Body of pancreas (tissue), 4 donors: ENCODE measurements around the gene RCE1. TPM values are rescaled to one million over a fixed set of nuclear protein-coding genes. Genes with fewer than 3 reads are reported as not detected.

Source experiments
- ATAC-seq: fragments of 150-250 bp; one replicate; pipeline ENCODE4 v1.9.1; 2016
- DNase-seq, 4 donors: peaks; one replicate each; pipeline ENCODE4 v3.0.0-alpha.2; 2019
- H3K27ac ChIP-seq, 4 donors: fragments of 200-600 bp; sonication (generic); 1 replicate in 3 of 4; 2 replicates in 1 of 4; pipeline versions ENCODE4 v1.5.1 to v1.6.1; 2016 to 2019; ENCODE audit warnings: mild to moderate bottlenecking in 1 of 4, mixed read lengths in 1 of 4, moderate library complexity in 1 of 4
- H3K27me3 ChIP-seq, 2 donors: fragments of 200-600 bp; sonication (generic); one replicate each; pipeline ENCODE4 v1.6.0; 2016; ENCODE audit warnings: mild to moderate bottlenecking in 1 of 2
- H3K36me3 ChIP-seq, 2 donors: fragments of 200-600 bp; sonication (generic); replicated peaks in 1 of 2; 2 replicates each; pipeline ENCODE4 v1.5.1; 2016; ENCODE audit warnings: low read depth in 2 of 2; ENCODE audit not compliant: insufficient read depth in 1 of 2
- H3K4me1 ChIP-seq: fragments of 200-600 bp; sonication (generic); one replicate; pipeline ENCODE4 v1.6.0; 2016
- H3K4me3 ChIP-seq, 2 donors: fragments of 200-600 bp; sonication (generic); 1 replicate in 1 of 2; 2 replicates in 1 of 2; pipeline ENCODE4 v1.5.1; 2016 to 2019
- H3K9me3 ChIP-seq, 3 donors: fragments of 200-600 bp; sonication (generic); 1 replicate in 2 of 3; 2 replicates in 1 of 3; pipeline ENCODE4 v1.5.1; 2016
- POLR2A ChIP-seq, 3 donors: fragments of 450-650 bp; IDR thresholded peaks; one replicate each; pipeline ENCODE4 v1.6.1; 2016; ENCODE audit warnings: antibody characterized with exemption in 3 of 3, mild to moderate bottlenecking in 2 of 3
- WGBS, 2 donors: methylation state at CpG; one replicate each; pipeline ENCODE4 v1.1.5; 2017; 5-methylcytosine and 5-hydroxymethylcytosine counted together
- intact Hi-C: fragments of 100-400 bp; cut with DNase I; formaldehyde crosslinking; loops from one replicate; pipeline ENCODE4 v1.15.1; 2023
- total RNA-seq, 2 donors: library from RNA; depleted of rRNA; stranded (reverse); fragments of >200 nt; gene quantifications; one replicate each; pipeline ENCODE4 v1.1.0, GENCODE V29; 2016
- TF ChIP-seq, protein P1 (sequence below), 7 experiments: fragments of 450-650 bp in 4 of 7; fragments of 200-600 bp in 3 of 7; sonication (generic) in 3 of 7; IDR thresholded peaks; one replicate each; pipeline ENCODE4 v1.5.1; 2016 to 2019; ENCODE audit warnings: antibody characterized with exemption in 7 of 7

RCE1 gene
- total RNA-seq, 2 donors from 2014 or later, result 14.3 to 18.8 TPM

DNA sequence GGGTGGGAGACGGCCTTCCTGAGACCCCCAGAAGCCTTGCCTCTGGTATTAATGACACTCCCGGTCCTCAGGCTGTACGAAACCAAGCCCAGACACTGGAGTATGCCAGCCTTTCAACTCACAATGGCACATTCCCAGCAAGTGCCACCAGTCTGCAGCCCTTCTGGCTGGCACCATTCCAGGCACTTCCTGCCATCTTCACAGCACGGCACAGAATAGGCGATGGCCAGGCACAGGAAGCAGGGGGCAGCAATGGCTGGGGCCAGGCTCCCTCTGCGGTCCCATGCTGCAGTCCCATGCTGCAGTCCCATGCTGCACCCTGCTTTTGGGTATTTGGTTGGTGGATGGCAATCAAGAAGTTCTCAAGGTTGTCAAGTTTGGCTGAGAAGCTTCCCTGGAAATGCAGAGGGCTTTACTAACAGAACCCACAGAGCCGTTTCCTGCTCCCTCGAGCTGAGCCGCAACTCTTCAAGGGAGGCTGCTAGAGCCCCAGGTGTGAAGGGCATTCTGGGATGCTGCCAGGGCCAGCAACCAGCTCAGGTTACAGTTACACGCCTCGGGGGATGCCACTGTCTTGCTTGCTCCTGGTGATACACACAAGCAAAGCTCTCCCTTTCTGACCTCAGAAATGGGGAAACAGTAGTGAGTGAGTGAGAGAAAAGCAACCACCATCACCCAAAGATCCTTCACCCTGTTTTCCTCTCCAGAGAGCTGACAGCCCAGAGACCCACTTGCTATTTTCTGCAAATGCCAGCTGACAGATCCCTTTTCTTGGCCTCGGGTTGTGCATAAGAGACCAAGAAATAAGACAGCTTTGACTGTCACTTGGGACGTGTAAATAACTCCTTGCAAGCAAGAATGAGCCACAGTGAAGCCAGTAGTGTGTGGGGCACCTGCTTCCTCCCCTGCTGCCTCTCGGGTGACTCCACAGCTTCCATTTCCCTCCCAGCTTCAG, 37.5 kb downstream of the RCE1 start:
- Histone ChIP-seq H3K4me3 (no peak overlapping the region), H3K9me3 (no peaks in the 10 kb centered on the region), H3K4me1 (peaks cover 16% of the 10 kb centered on the region), H3K27ac (no peak overlapping the region), H3K36me3 (no peaks in the 10 kb centered on the region), H3K27me3 (no peaks in the 10 kb centered on the region)
- TF ChIP-seq, protein P1, sequence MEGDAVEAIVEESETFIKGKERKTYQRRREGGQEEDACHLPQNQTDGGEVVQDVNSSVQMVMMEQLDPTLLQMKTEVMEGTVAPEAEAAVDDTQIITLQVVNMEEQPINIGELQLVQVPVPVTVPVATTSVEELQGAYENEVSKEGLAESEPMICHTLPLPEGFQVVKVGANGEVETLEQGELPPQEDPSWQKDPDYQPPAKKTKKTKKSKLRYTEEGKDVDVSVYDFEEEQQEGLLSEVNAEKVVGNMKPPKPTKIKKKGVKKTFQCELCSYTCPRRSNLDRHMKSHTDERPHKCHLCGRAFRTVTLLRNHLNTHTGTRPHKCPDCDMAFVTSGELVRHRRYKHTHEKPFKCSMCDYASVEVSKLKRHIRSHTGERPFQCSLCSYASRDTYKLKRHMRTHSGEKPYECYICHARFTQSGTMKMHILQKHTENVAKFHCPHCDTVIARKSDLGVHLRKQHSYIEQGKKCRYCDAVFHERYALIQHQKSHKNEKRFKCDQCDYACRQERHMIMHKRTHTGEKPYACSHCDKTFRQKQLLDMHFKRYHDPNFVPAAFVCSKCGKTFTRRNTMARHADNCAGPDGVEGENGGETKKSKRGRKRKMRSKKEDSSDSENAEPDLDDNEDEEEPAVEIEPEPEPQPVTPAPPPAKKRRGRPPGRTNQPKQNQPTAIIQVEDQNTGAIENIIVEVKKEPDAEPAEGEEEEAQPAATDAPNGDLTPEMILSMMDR (IDR thresholded peaks at IDR 0.05), result no peak
- TF ChIP-seq POLR2A (IDR thresholded peaks at IDR 0.05), result no peak
- intact Hi-C loops, result no loop called here
- no peak for ATAC-seq
- DNase-seq, result peak in 3 of 4 donors; percentile 39 to 67 (median 59)
- whole genome bisulfite sequencing, 2 donors, result 41 to 52% methylated on average over 9 to 14 of the region's 14 CpGs

DNA sequence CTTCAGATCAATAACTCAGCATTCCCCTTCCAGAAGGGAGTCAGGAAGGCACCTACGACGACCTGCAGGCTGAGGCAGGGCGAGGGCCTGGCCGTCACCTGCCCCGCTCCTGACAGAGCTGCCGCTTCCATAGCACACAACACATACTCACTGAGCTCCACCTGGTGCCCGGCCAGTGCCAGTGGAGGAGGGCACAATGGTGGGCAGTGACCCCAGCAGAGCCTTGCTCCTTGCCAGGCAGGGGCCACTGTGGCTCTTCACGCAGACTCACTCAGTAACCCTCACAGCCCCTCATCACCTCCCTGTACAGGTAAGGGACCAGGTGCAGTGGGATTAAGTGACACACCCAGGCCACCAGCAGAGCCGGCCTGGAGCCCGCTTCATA, 38.2 kb downstream of the RCE1 start:
- Histone ChIP-seq H3K27ac (no peak overlapping the region), H3K4me1 (peaks cover 16% of the 10 kb centered on the region), H3K27me3 (no peaks in the 10 kb centered on the region), H3K4me3 (no peak overlapping the region), H3K9me3 (no peaks in the 10 kb centered on the region), H3K36me3 (no peaks in the 10 kb centered on the region)
- intact Hi-C loops, result no loop called here
- 87 to 91% methylated on average over 3 to 10 of the region's 10 CpGs for WGBS, 2 donors
- no peak for DNase-seq
- no peak for ATAC-seq
- TF ChIP-seq POLR2A (IDR thresholded peaks at IDR 0.05), result no peak
- TF ChIP-seq, protein P1 (IDR thresholded peaks at IDR 0.05), result no peak

DNA sequence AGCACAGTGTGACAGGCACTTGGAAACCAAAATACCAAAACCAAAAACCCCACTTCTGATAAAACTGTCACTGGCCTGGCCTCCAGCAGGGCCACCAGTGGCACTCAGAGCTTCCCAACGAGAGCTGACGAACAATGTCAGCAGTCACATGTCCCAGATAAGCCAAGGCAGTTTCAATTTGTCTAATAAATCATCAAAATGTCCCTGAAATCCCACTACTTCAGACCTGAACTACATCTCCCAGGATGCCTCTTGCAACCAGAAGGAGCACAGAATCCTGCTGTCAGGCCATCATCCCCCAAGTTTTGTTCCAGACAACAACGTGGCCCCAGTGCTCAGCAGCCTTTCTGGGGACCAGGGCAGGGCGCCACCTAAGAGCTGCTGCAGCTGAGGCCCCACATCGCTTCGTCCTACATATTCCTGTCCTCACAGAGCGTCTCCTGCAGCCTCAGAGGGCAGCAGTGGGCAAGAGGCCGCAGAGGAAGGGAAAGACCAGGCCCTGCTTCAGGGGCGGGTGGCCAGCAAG, 38.7 kb downstream of the RCE1 start:
- Histone ChIP-seq H3K27ac (no peak overlapping the region), H3K4me3 (no peak overlapping the region), H3K9me3 (no peaks in the 10 kb centered on the region), H3K27me3 (no peaks in the 10 kb centered on the region), H3K4me1 (peaks cover 16% of the 10 kb centered on the region), H3K36me3 (no peaks in the 10 kb centered on the region)
- intact Hi-C loops, result no loop called here
- 72 to 75% methylated on average over 9 of the region's 9 CpGs for WGBS, 2 donors
- TF ChIP-seq POLR2A (IDR thresholded peaks at IDR 0.05), result no peak
- TF ChIP-seq, protein P1 (IDR thresholded peaks at IDR 0.05), result no peak
- ATAC-seq, result no peak
- no peak for DNase-seq

DNA sequence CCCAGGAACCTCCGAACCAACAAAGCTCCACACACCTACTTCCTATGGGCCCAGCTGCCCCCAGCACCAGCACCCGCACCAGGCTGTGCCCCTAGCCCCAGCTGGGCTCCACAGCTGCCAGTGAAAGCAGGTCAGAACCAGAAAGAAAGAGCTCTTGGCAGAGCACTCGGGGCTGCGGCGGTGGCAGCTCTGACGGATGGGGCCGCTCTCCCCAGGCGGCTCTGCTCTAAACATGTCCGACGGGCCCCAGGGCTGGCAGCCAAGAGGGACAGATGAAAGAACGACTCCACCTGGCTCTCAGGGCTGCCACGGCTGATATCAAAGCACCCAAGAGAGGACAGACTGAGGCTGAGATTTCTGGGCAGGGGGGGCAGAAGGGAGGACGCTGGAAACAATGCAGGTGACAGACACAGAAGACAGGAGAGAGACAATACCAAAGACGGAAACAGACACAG, 39.3 kb downstream of the RCE1 start:
- TF ChIP-seq, protein P1 (IDR thresholded peaks at IDR 0.05), result no peak
- no peak for TF ChIP-seq POLR2A (IDR thresholded peaks at IDR 0.05)
- Histone ChIP-seq H3K27me3 (no peaks in the 10 kb centered on the region), H3K4me3 (no peak overlapping the region), H3K27ac (peak overlapping the region in 2 of 4 donors; percentile 1 to 22), H3K9me3 (no peaks in the 10 kb centered on the region), H3K4me1 (peaks cover 16% of the 10 kb centered on the region), H3K36me3 (no peaks in the 10 kb centered on the region)
- intact Hi-C loops, result no loop called here
- peak in 2 of 4 donors; percentile 41 to 53 for DNase-seq
- peak; percentile 22 for ATAC-seq
- 32 to 67% methylated on average over 14 of the region's 14 CpGs for WGBS, 2 donors
